Erythroblast (primary cell): ENCODE measurements around the gene PSD.

Experiments
- GATA1 ChIP-seq: IDR thresholded peaks from 2 replicates; pipeline ENCODE4 v1.6.1; 2011; ENCODE audit warnings: low read depth, mild to moderate bottlenecking, control low read depth, low read length, moderate library complexity
- POLR2A ChIP-seq: IDR thresholded peaks from 2 replicates; pipeline ENCODE4 v1.6.1; 2011; ENCODE audit warnings: mild to moderate bottlenecking, low read length

GRCh38 chr10:102444851-102445250 lies 26.3 kb upstream of the PSD start:
- TF ChIP-seq POLR2A (no peak), GATA1 (no peak)
